DND-41 (cell line): ENCODE measurements around the gene ADNP.

ENCODE experiments used
- ATAC-seq: fragments of 200-7000 bp; cut with Tn5 transposase; 3 replicates; pipeline ENCODE4 v1.9.1; 2021; ENCODE audit warnings: low read depth; ENCODE audit not compliant: insufficient read depth
- DNase-seq: peaks from one replicate; pipeline ENCODE4 v3.0.0-alpha.2; 2020
- H2AFZ ChIP-seq: 2 replicates; pipeline ENCODE4 v1.6.0; 2012; ENCODE audit warnings: low read depth, low read length
- H3K27ac ChIP-seq: 2 replicates; pipeline ENCODE4 v1.5.1; 2012; ENCODE audit warnings: low read length, inconsistent platforms
- H3K27me3 ChIP-seq: fragments of 200-600 bp; sonication (generic); 2 replicates; pipeline ENCODE4 v1.6.0; 2012; ENCODE audit warnings: low read length, mild to moderate bottlenecking, inconsistent platforms; ENCODE audit not compliant: insufficient read depth, poor library complexity
- H3K36me3 ChIP-seq: 2 replicates; pipeline ENCODE4 v1.5.1; 2012; ENCODE audit warnings: low read length, inconsistent platforms; ENCODE audit not compliant: insufficient read depth
- H3K4me1 ChIP-seq: 2 replicates; pipeline ENCODE4 v1.5.1; 2012; ENCODE audit warnings: mild to moderate bottlenecking, low read length; ENCODE audit not compliant: insufficient read depth
- H3K4me2 ChIP-seq: 2 replicates; pipeline ENCODE4 v1.6.0; 2012; ENCODE audit warnings: mild to moderate bottlenecking, moderate library complexity, low read length, inconsistent platforms; ENCODE audit not compliant: insufficient read depth
- H3K4me3 ChIP-seq, 2 experiments: fragments of 200-600 bp in 1 of 2; shearing (Covaris generic) in 1 of 2; 2 replicates each; pipeline ENCODE4 v1.5.1; 2012 to 2016; ENCODE audit warnings: inconsistent platforms in 2 of 2, low read length in 2 of 2, mild to moderate bottlenecking in 2 of 2, low read depth in 1 of 2, moderate library complexity in 1 of 2
- H3K79me2 ChIP-seq: 2 replicates; pipeline ENCODE4 v1.6.0; 2012; ENCODE audit warnings: low read length, inconsistent platforms; ENCODE audit not compliant: insufficient read depth
- H3K9ac ChIP-seq: 2 replicates; pipeline ENCODE4 v1.6.0; 2012; ENCODE audit warnings: low read depth, mild to moderate bottlenecking, inconsistent platforms, low read length, moderate library complexity
- H3K9me3 ChIP-seq: 2 replicates; pipeline ENCODE4 v1.5.1; 2012; ENCODE audit warnings: low read length, moderate library complexity, mild to moderate bottlenecking, inconsistent platforms; ENCODE audit not compliant: insufficient read depth, severe bottlenecking
- H4K20me1 ChIP-seq: 2 replicates; pipeline ENCODE4 v1.6.0; 2012; ENCODE audit warnings: low read length; ENCODE audit not compliant: insufficient read depth
- CTCF ChIP-seq: IDR thresholded peaks from 2 replicates; pipeline ENCODE4 v1.5.1; 2012; ENCODE audit warnings: borderline replicate concordance, low read length, moderate library complexity, mild to moderate bottlenecking; ENCODE audit not compliant: poor library complexity, severe bottlenecking; ENCODE audit errors: extremely low read depth
- EZH2 ChIP-seq: IDR thresholded peaks from 3 replicates; pipeline ENCODE4 v1.6.1; 2012; ENCODE audit warnings: borderline replicate concordance, low read depth, mild to moderate bottlenecking, moderate library complexity, low read length, inconsistent platforms; ENCODE audit not compliant: severe bottlenecking

ADNP gene

GRCh38 chr20:50920997-50921396 lies 10.2 kb downstream of the ADNP start:
- Histone ChIP-seq H3K27ac (no peak overlapping the region), H3K9ac (no peak overlapping the region), H3K9me3 (no peaks in the 10 kb centered on the region), H3K79me2 (peaks cover 100% of the 10 kb centered on the region), H3K4me3 (no peak overlapping the region), H3K4me1 (peaks cover 20% of the 10 kb centered on the region), H4K20me1 (peaks cover 98% of the 10 kb centered on the region), H3K4me2 (no peak overlapping the region), H3K27me3 (no peaks in the 10 kb centered on the region), H2AFZ (no peak overlapping the region), H3K36me3 (peaks cover 88% of the 10 kb centered on the region)
- ATAC-seq (no peak), DNase-seq (no peak)
- TF ChIP-seq EZH2 (no peak), CTCF (no peak)

GRCh38 chr20:50919567-50919966 lies 11.7 kb downstream of the ADNP start:
- peaks cover 7% of the 10 kb centered on the region for H3K4me1 ChIP-seq

GRCh38 chr20:50918403-50918802 lies 12.8 kb downstream of the ADNP start:
- no peak overlapping the region for H3K4me3 ChIP-seq
- H3K36me3 ChIP-seq, result peaks cover 83% of the 10 kb centered on the region
- H3K79me2 ChIP-seq, result peaks cover 100% of the 10 kb centered on the region
- no peak overlapping the region for H3K9ac ChIP-seq
- H3K4me2 ChIP-seq, result no peak overlapping the region
- TF ChIP-seq CTCF (no peak), EZH2 (no peak)
- H3K27me3 ChIP-seq, result no peaks in the 10 kb centered on the region
- no peak for ATAC-seq
- H3K27ac ChIP-seq, result no peak overlapping the region
- peaks cover 7% of the 10 kb centered on the region; the same call in 1 of the 2 replicates for H3K4me1 ChIP-seq
- no peak overlapping the region for H2AFZ ChIP-seq
- DNase-seq, result no peak
- no peaks in the 10 kb centered on the region for H3K9me3 ChIP-seq
- peaks cover 97% of the 10 kb centered on the region for H4K20me1 ChIP-seq

More at GRCh38 chr20:50919567-50919966, 11.7 kb downstream of the ADNP start:
- H3K27ac ChIP-seq, result no peak overlapping the region
- no peak overlapping the region for H2AFZ ChIP-seq
- no peaks in the 10 kb centered on the region for H3K9me3 ChIP-seq
- H3K79me2 ChIP-seq, result peaks cover 100% of the 10 kb centered on the region
- H3K36me3 ChIP-seq, result peaks cover 83% of the 10 kb centered on the region
- H3K9ac ChIP-seq, result no peak overlapping the region
- DNase-seq (no peak), ATAC-seq (no peak)
- no peaks in the 10 kb centered on the region for H3K27me3 ChIP-seq
- peaks cover 97% of the 10 kb centered on the region for H4K20me1 ChIP-seq
- no peak overlapping the region for H3K4me2 ChIP-seq
- no peak overlapping the region for H3K4me3 ChIP-seq
- TF ChIP-seq CTCF (no peak), EZH2 (no peak)

GRCh38 chr20:50916934-50917333 lies 14.3 kb downstream of the ADNP start:
- Histone ChIP-seq H3K4me1 (peaks cover 4% of the 10 kb centered on the region; the same call in 1 of the 2 replicates), H3K9me3 (no peaks in the 10 kb centered on the region), H2AFZ (no peak overlapping the region), H3K27me3 (no peaks in the 10 kb centered on the region), H3K9ac (no peak overlapping the region), H4K20me1 (peaks cover 96% of the 10 kb centered on the region), H3K4me3 (no peak overlapping the region), H3K4me2 (no peak overlapping the region), H3K36me3 (peaks cover 81% of the 10 kb centered on the region), H3K79me2 (peaks cover 100% of the 10 kb centered on the region), H3K27ac (no peak overlapping the region)
- DNase-seq (no peak), ATAC-seq (no peak)
- no peak for TF ChIP-seq CTCF
- no peak for TF ChIP-seq EZH2
